Gastroesophageal sphincter (tissue), 3 donors: ENCODE data around the gene TRIOBP.

Source experiments
- CTCF ChIP-seq, 4 experiments: fragments of 200-600 bp in 2 of 4; fragments of 450-650 bp in 2 of 4; sonication (generic) in 1 of 4; IDR thresholded peaks; one replicate each; pipeline ENCODE4 v1.5.1; 2017 to 2019; ENCODE audit warnings: antibody characterized with exemption in 4 of 4, mild to moderate bottlenecking in 2 of 4, moderate library complexity in 2 of 4
- POLR2A ChIP-seq, 2 donors: fragments of 450-650 bp; IDR thresholded peaks; one replicate each; pipeline ENCODE4 v1.6.1; 2017; ENCODE audit warnings: antibody characterized with exemption in 2 of 2, mild to moderate bottlenecking in 2 of 2, moderate library complexity in 1 of 2

GRCh38 chr22:37764622-37765021 lies 67.8 kb downstream of the TRIOBP start:
- TF ChIP-seq CTCF (IDR thresholded peaks at IDR 0.05) (no peak), POLR2A (IDR thresholded peaks at IDR 0.05) (no peak)
